GM12878 (cell line): ENCODE data around the gene ARHGEF38. TPM values are rescaled to one million over a fixed set of nuclear protein-coding genes. Genes with fewer than 3 reads are reported as not detected.

Experiments used
- ATAC-seq: fragments of 200-7000 bp; cut with Tn5 transposase; 3 replicates; pipeline ENCODE4 v1.9.1; 2020; ENCODE audit warnings: mild to moderate bottlenecking, moderate library complexity
- BruUV-seq: library from RNA; stranded (reverse); fragments of 400-500 nt; replicated peaks from 2 replicates; lab custom pipeline; 2021; lab: Mats Ljungman, UMichigan
- CTCF ChIA-PET: fragments of 300-600 bp; sonication (Branson Sonifier 250); formaldehyde crosslinking; extraction: SDS; loops from one replicate; lab custom pipeline; 2021; ENCODE audit warnings: inconsistent platforms; lab: Yijun Ruan, JAX
- POLR2A ChIA-PET: fragments of 350-600 bp; formaldehyde crosslinking; extraction: SDS; loops from one replicate; lab custom pipeline; 2021; ENCODE audit warnings: inconsistent platforms; lab: Charles Lee
- RAD21 ChIA-PET: fragments of 300-600 bp; sonication (Branson Sonifier 250); formaldehyde crosslinking; loops from one replicate; lab custom pipeline; 2023; ENCODE audit warnings: antibody characterized with exemption; ENCODE audit not compliant: unreplicated experiment; lab: Charles Lee
- SMC1A ChIA-PET: fragments of 300-600 bp; sonication (Branson Sonifier 250); formaldehyde crosslinking; loops from one replicate; lab custom pipeline; 2023; ENCODE audit not compliant: unreplicated experiment, uncharacterized antibody; lab: Charles Lee
- DNase-seq: peaks from one replicate; pipeline ENCODE4 v3.0.0-alpha.2; 2011; ENCODE audit warnings: low read depth, low spot score
- FAIRE-seq: peaks from 3 replicates; lab custom pipeline; 2011; peaks lifted over from hg19 to GRCh38; lab: Jason Lieb, UNC
- H2AFZ ChIP-seq: 2 replicates; pipeline ENCODE4 v1.6.0; 2011; ENCODE audit warnings: low read depth, low read length, control low read depth; ENCODE audit not compliant: control insufficient read depth
- H3K27ac ChIP-seq: 2 replicates; pipeline ENCODE4 v1.5.1; 2011; ENCODE audit warnings: control low read depth; ENCODE audit not compliant: control insufficient read depth, insufficient read depth
- H3K27me3 ChIP-seq, 2 experiments: replicated peaks in 1 of 2; 2 replicates each; pipeline versions ENCODE4 v1.6.0 to v1.6.1; 2011; ENCODE audit warnings: low read length in 1 of 2; ENCODE audit not compliant: control insufficient read depth in 2 of 2, insufficient read depth in 2 of 2
- H3K36me3 ChIP-seq, 2 experiments: 2 replicates each; pipeline ENCODE4 v1.5.1; 2011; ENCODE audit warnings: low read length in 1 of 2; ENCODE audit not compliant: control insufficient read depth in 2 of 2, insufficient read depth in 2 of 2
- H3K4me1 ChIP-seq: 2 replicates; pipeline ENCODE4 v1.6.1; 2011; ENCODE audit warnings: mild to moderate bottlenecking, low read length, moderate library complexity, mixed read lengths; ENCODE audit not compliant: control insufficient read depth, insufficient read depth
- H3K4me2 ChIP-seq: 2 replicates; pipeline ENCODE4 v1.6.0; 2011; ENCODE audit warnings: control low read depth; ENCODE audit not compliant: control insufficient read depth, insufficient read depth
- H3K4me3 ChIP-seq: fragments of 200-600 bp; sonication (generic); 2 replicates; pipeline ENCODE4 v1.5.1; 2016
- H3K79me2 ChIP-seq: 2 replicates; pipeline ENCODE4 v1.6.0; 2011; ENCODE audit warnings: low read length; ENCODE audit not compliant: control insufficient read depth, insufficient read depth
- H3K9ac ChIP-seq: 2 replicates; pipeline ENCODE4 v1.8.0; 2011; ENCODE audit warnings: low read length, control low read depth, mixed read lengths; ENCODE audit not compliant: control insufficient read depth, insufficient read depth
- H3K9me3 ChIP-seq: replicated peaks from 3 replicates; pipeline ENCODE4 v1.5.1; 2011; ENCODE audit warnings: mild to moderate bottlenecking, low read length; ENCODE audit not compliant: control insufficient read depth, insufficient read depth
- H4K20me1 ChIP-seq: 2 replicates; pipeline ENCODE4 v1.6.0; 2011; ENCODE audit not compliant: control insufficient read depth, insufficient read depth
- NFXL1 ChIP-seq: fragments of 450-650 bp; IDR thresholded peaks from 2 replicates; pipeline ENCODE4 v1.6.1; 2017; ENCODE audit warnings: antibody characterized with exemption, mild to moderate bottlenecking, borderline replicate concordance
- SIX5 ChIP-seq: IDR thresholded peaks from 2 replicates; pipeline ENCODE4 v1.6.1; 2011; ENCODE audit warnings: mild to moderate bottlenecking, low read depth, low read length, moderate library complexity; ENCODE audit not compliant: severe bottlenecking
- SMAD5 ChIP-seq: IDR thresholded peaks from 2 replicates; pipeline ENCODE4 v1.6.1; 2016; ENCODE audit warnings: antibody characterized with exemption, low read depth
- in situ Hi-C: fragments of 300-500 bp; cut with MboI; formaldehyde crosslinking; loops from 9 replicates; pipeline ENCODE4 v1.14.3; 2018; ENCODE audit warnings: mixed read lengths
- intact Hi-C: fragments of 100-400 bp; cut with micrococcal nuclease; formaldehyde crosslinking; loops from one replicate; pipeline ENCODE4 v1.14.2; 2022; ENCODE audit not compliant: unreplicated experiment
- polyA plus RNA-seq, 11 experiments: library from polyadenylated mRNA; depleted of rRNA in 4 of 11; unstranded in 6 of 11; stranded (reverse) in 5 of 11; fragments of >200 nt; fragmentation: Nextera tagmentation in 4 of 11; fragmentation: Illumina TruSeq in 1 of 11; extraction: Ambion mirVana in 4 of 11; extraction: Trizol in 1 of 11; gene quantifications; 1 replicate in 1 of 11; 2 replicates in 10 of 11; pipeline versions ENCODE4 v1.2.1 to v1.2.3, GENCODE V29; 2011 to 2016; ENCODE audit warnings: inconsistent platforms in 2 of 11, missing spikeins in 2 of 11, low read depth in 1 of 11
- total RNA-seq, 4 experiments: library from RNA; depleted of rRNA in 3 of 4; stranded (reverse); fragments of >200 nt in 3 of 4; fragmentation: Illumina TruSeq in 1 of 4; extraction: Trizol in 1 of 4; gene quantifications; 2 replicates each; pipeline versions ENCODE4 v1.2.1 to v1.2.3, GENCODE V29; 2013 to 2021
- TF ChIP-seq, protein P1 (sequence below): fragments of 450-650 bp; formaldehyde crosslinking; IDR thresholded peaks from 2 replicates; pipeline ENCODE4 v1.4.0; 2022; ENCODE audit warnings: mild to moderate bottlenecking, moderate library complexity

Gene ARHGEF38
- total and polyA plus RNA-seq, 10 of the 15 experiments (the other 5 are each of a cell fraction or from before 2014, with no cell fraction given): 0.01 to 1.1 (median 0.09) TPM; not detected in 2

DNA sequence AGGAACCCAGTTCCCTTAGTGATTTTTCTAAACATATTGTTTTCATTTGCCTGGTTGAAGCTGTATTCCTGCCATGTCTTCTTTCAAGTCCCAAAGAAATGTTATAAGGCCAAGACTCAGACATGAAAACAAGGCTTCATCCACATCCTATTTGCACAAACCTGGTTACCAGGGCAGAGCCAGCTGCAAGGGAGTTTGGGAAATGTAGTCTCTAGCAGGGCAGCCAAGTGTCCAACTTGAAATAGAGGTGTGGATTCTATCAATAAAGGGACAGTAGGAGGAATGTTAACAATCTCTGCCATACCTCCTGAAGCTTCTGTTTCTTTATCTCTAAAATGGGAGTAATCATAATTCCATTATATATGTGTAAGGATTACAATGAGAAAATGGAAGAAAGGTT lies 99.5 kb downstream of the ARHGEF38 start:
- Histone ChIP-seq H3K4me3 (no peak overlapping the region), H3K4me1 (no peaks in the 10 kb centered on the region), H3K9ac (no peak overlapping the region), H3K27me3 (no peaks in the 10 kb centered on the region), H3K79me2 (no peaks in the 10 kb centered on the region), H3K9me3 (no peaks in the 10 kb centered on the region), H3K36me3 (no peaks in the 10 kb centered on the region), H4K20me1 (no peaks in the 10 kb centered on the region), H2AFZ (no peak overlapping the region), H3K4me2 (no peak overlapping the region), H3K27ac (no peak overlapping the region)
- in situ Hi-C loops: no loop called here
- POLR2A ChIA-PET: no interaction called here
- CTCF ChIA-PET: interaction anchor here (0.6 to 1.6 kb wide), 3 partner anchors 12 to 131 kb away, joined by 3 to 5 read pairs (median 3); no protein-coding TSS in a partner anchor
- RAD21 ChIA-PET: interaction anchor here (1.0 kb wide), 1 partner anchor 49 kb away, joined by 3 read pairs; no protein-coding TSS in a partner anchor
- FAIRE-seq: no peak
- intact Hi-C loops: no loop called here
- TF ChIP-seq, protein P1, sequence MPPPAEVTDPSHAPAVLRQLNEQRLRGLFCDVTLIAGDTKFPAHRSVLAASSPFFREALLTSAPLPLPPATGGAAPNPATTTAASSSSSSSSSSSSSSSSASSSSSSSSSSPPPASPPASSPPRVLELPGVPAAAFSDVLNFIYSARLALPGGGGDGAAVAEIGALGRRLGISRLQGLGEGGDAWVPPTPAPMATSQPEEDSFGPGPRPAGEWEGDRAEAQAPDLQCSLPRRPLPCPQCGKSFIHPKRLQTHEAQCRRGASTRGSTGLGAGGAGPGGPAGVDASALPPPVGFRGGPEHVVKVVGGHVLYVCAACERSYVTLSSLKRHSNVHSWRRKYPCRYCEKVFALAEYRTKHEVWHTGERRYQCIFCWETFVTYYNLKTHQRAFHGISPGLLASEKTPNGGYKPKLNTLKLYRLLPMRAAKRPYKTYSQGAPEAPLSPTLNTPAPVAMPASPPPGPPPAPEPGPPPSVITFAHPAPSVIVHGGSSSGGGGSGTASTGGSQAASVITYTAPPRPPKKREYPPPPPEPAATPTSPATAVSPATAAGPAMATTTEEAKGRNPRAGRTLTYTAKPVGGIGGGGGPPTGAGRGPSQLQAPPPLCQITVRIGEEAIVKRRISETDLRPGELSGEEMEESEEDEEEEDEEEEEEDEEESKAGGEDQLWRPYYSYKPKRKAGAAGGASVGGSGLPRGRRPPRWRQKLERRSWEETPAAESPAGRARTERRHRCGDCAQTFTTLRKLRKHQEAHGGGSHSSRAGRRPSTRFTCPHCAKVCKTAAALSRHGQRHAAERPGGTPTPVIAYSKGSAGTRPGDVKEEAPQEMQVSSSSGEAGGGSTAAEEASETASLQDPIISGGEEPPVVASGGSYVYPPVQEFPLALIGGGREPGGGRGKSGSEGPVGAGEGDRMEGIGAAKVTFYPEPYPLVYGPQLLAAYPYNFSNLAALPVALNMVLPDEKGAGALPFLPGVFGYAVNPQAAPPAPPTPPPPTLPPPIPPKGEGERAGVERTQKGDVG (CRISPR knock-in tag): no peak
- TF ChIP-seq SMAD5: no peak
- TF ChIP-seq NFXL1: no peak
- peak; percentile 30 for TF ChIP-seq SIX5
- SMC1A ChIA-PET: interaction anchor here (1.0 to 3.0 kb wide), 3 partner anchors 11 to 130 kb away, joined by 4 to 10 read pairs (median 5); no protein-coding TSS in a partner anchor
- no peak for DNase-seq
- no TSS peak for BruUV-seq
- ATAC-seq: no peak
